ENCODE data around the gene RPAP3. TPM values are rescaled to one million over a fixed set of nuclear protein-coding genes. Genes with fewer than 3 reads are reported as not detected.

The RPAP3 gene
- total and polyA plus RNA-seq, 9 of the 15 experiments (the other 6 are each of a cell fraction or from before 2014, with no cell fraction given): 40.0 to 92.1 (median 54.1) TPM

GRCh38 chr12:47705566-47706425 lies at the start of gene RPAP3 (continued):
- TF ChIP-seq, protein P1, sequence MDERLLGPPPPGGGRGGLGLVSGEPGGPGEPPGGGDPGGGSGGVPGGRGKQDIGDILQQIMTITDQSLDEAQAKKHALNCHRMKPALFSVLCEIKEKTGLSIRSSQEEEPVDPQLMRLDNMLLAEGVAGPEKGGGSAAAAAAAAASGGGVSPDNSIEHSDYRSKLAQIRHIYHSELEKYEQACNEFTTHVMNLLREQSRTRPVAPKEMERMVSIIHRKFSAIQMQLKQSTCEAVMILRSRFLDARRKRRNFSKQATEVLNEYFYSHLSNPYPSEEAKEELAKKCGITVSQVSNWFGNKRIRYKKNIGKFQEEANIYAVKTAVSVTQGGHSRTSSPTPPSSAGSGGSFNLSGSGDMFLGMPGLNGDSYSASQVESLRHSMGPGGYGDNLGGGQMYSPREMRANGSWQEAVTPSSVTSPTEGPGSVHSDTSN (CRISPR knock-in tag; IDR thresholded peaks at IDR 0.05; ENCODE audit: low read depth): no peak
- TF ChIP-seq, protein P1 (tag; conservative IDR thresholded peaks at IDR 0.05; ENCODE audit: low read depth): no peak
- TF ChIP-seq CHD2 (IDR thresholded peaks at IDR 0.05; ENCODE audit: low read depth, low read length) (no peak), TSHZ1 (CRISPR knock-in tag; IDR thresholded peaks at IDR 0.05) (no peak), CTBP1 (IDR thresholded peaks at IDR 0.05; ENCODE audit: borderline replicate concordance) (peak; percentile 69; the same call in 1 of the 2 replicates), RAD51 (IDR thresholded peaks at IDR 0.05; ENCODE audit: borderline replicate concordance, low read depth) (no peak), FOSL1 (tag; conservative IDR thresholded peaks at IDR 0.05) (peak; percentile 96), HIVEP1 (CRISPR knock-in tag; IDR thresholded peaks at IDR 0.05) (no peak), ZNF224 (CRISPR knock-in tag; IDR thresholded peaks at IDR 0.05) (no peak), SMAD4 (CRISPR knock-in tag; conservative IDR thresholded peaks at IDR 0.05) (peak; percentile 58), FOXM1 (IDR thresholded peaks at IDR 0.05; ENCODE audit: low read depth) (no peak), FOXM1 (CRISPR knock-in tag; IDR thresholded peaks at IDR 0.05; ENCODE audit: low read depth) (0 out of 2 replicates have a peak, but pooled peaks have one; percentile 36), ATF6 (CRISPR knock-in tag; IDR thresholded peaks at IDR 0.05) (no peak), RBM25 (IDR thresholded peaks at IDR 0.05; ENCODE audit: low read depth, low read length, severe bottlenecking) (no peak)
- TF ChIP-seq, protein P2, sequence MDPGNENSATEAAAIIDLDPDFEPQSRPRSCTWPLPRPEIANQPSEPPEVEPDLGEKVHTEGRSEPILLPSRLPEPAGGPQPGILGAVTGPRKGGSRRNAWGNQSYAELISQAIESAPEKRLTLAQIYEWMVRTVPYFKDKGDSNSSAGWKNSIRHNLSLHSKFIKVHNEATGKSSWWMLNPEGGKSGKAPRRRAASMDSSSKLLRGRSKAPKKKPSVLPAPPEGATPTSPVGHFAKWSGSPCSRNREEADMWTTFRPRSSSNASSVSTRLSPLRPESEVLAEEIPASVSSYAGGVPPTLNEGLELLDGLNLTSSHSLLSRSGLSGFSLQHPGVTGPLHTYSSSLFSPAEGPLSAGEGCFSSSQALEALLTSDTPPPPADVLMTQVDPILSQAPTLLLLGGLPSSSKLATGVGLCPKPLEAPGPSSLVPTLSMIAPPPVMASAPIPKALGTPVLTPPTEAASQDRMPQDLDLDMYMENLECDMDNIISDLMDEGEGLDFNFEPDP (CRISPR knock-in tag; IDR thresholded peaks at IDR 0.05): no peak

Data from K562 (cell line).